BLaER1 treated with 17β-estradiol and CSF1 and Interleukin-3, amounts not matched to agents 10 nM and 100 nM (cell line): Measurements from ENCODE around the gene ASB4.
"Not testable (repeated sequence)": the region's sequence is repeated elsewhere in the genome, so short reads cannot be mapped to it uniquely, and the experiment has no call there.

ENCODE experiments used
- H3K27ac ChIP-seq, 11 experiments: shearing (Covaris generic); formaldehyde crosslinking; 2 replicates each; pipeline ENCODE4 v1.8.1; 2022
- H3K27me3 ChIP-seq, 11 experiments: shearing (Covaris generic); formaldehyde crosslinking; 2 replicates each; pipeline ENCODE4 v1.8.1; 2022
- H3K36me3 ChIP-seq, 11 experiments: shearing (Covaris generic); formaldehyde crosslinking; 2 replicates each; pipeline ENCODE4 v1.8.1; 2022
- H3K4me1 ChIP-seq, 10 experiments: shearing (Covaris generic); formaldehyde crosslinking; 2 replicates each; pipeline ENCODE4 v1.8.1; 2022
- H3K4me2 ChIP-seq, 11 experiments: shearing (Covaris generic); formaldehyde crosslinking; 2 replicates each; pipeline ENCODE4 v1.8.1; 2022
- H3K4me3 ChIP-seq, 10 experiments: shearing (Covaris generic); formaldehyde crosslinking; 2 replicates each; pipeline ENCODE4 v1.8.1; 2022
- H3K9ac ChIP-seq, 11 experiments: shearing (Covaris generic); formaldehyde crosslinking; 2 replicates each; pipeline ENCODE4 v1.8.1; 2022
- H3K9me3 ChIP-seq, 11 experiments: shearing (Covaris generic); formaldehyde crosslinking; replicated peaks in 1 of 11; 2 replicates each; pipeline ENCODE4 v1.8.1; 2022
- H4K20me1 ChIP-seq, 11 experiments: shearing (Covaris generic); formaldehyde crosslinking; 2 replicates each; pipeline ENCODE4 v1.8.1; 2022
- Cebpa-rat ChIP-seq, 11 experiments: shearing (Covaris generic); IDR thresholded peaks; 2 replicates each; pipeline ENCODE4 v1.8.1; 2022

The ASB4 gene

DNA sequence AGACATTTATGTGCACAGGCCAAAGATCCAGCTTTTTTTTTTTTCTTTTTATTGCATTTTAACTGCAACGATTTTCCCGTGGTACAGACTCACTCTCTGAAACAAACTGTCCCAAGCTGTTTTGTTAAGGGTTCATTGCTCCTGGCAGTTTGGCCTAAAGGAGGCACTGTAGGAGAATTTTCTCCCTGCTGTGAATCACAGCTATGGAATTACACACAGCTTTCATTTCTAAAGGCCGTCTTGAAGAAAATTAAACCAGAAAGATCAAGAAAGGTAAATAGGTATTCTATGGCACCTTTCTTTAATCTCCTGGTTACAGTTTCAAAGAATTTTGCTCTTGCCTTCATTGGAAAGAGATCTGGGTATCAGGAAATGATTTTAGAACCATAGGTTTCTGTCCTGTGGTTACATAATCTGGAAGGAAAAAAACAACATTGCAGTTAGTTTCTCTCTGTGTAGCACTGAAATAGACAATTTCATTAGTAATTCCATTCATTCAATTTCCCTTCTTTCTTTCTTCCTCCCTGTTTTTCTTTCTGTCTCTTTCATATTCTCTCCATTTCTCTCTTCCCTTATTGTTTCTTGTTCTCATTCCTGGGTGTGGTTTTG, 59.4 kb downstream of the ASB4 start:
- no peak overlapping the region for H3K9ac ChIP-seq
- H3K4me3 ChIP-seq, result no peak overlapping the region
- H3K4me2 ChIP-seq, result no peak overlapping the region; a peak in 1 of 22 replicates
- no peaks in the 10 kb centered on the region for H3K9me3 ChIP-seq
- H4K20me1 ChIP-seq, result no peaks in the 10 kb centered on the region
- H3K36me3 ChIP-seq, result no peaks in the 10 kb centered on the region
- no peak overlapping the region for H3K27ac ChIP-seq
- H3K4me1 ChIP-seq, result peaks cover 0 to 14% (median 0%) of the 10 kb centered on the region in 10 experiments; a peak in 3 of 20 replicates
- TF ChIP-seq Cebpa-rat (IDR thresholded peaks at IDR 0.05), result no peak
- no peaks in the 10 kb centered on the region for H3K27me3 ChIP-seq

DNA sequence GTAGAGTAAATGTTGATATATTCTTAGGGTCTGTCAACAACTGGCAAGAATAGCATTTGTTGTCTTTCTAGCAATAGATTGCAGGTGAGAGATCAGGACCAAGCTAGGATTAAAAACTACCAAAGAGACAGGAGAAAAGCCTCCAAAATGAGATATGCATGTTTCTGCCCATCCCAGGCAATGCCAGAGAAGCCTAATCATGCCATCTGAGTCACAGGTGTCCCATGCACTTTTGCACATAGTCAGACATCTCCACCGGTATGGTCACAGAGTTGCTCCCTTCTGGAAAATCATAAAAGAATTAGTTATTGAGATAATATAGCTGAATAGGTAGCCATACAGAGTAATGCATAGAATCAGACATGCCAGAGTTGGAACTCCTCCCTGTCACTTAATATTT, 59.9 kb downstream of the ASB4 start:
- no peak overlapping the region for H3K9ac ChIP-seq
- TF ChIP-seq Cebpa-rat (IDR thresholded peaks at IDR 0.05), result no peak
- H3K9me3 ChIP-seq, result no peaks in the 10 kb centered on the region
- H3K4me1 ChIP-seq, result peaks cover 0 to 19% (median 0%) of the 10 kb centered on the region in 10 experiments; a peak in 3 of 20 replicates
- no peaks in the 10 kb centered on the region for H3K36me3 ChIP-seq
- H4K20me1 ChIP-seq, result no peaks in the 10 kb centered on the region
- H3K27me3 ChIP-seq, result no peaks in the 10 kb centered on the region
- no peak overlapping the region for H3K4me3 ChIP-seq
- H3K27ac ChIP-seq, result no peak overlapping the region
- H3K4me2 ChIP-seq, result no peak overlapping the region; a peak in 1 of 22 replicates

- Histone ChIP-seq H3K9me3 (no peaks in the 10 kb centered on the region), H3K36me3 (no peaks in the 10 kb centered on the region), H3K4me2 (no peak overlapping the region), H3K4me3 (no peak overlapping the region), H4K20me1 (no peaks in the 10 kb centered on the region), H3K9ac (no peak overlapping the region), H3K4me1 (peaks cover 0 to 19% (median 0%) of the 10 kb centered on the region in 10 experiments; a peak in 3 of 20 replicates), H3K27me3 (no peaks in the 10 kb centered on the region), H3K27ac (no peak overlapping the region)
- no peak for TF ChIP-seq Cebpa-rat (IDR thresholded peaks at IDR 0.05)
Measured at GRCh38 chr7:95546647-95547046, 60.9 kb downstream of the ASB4 start.

DNA sequence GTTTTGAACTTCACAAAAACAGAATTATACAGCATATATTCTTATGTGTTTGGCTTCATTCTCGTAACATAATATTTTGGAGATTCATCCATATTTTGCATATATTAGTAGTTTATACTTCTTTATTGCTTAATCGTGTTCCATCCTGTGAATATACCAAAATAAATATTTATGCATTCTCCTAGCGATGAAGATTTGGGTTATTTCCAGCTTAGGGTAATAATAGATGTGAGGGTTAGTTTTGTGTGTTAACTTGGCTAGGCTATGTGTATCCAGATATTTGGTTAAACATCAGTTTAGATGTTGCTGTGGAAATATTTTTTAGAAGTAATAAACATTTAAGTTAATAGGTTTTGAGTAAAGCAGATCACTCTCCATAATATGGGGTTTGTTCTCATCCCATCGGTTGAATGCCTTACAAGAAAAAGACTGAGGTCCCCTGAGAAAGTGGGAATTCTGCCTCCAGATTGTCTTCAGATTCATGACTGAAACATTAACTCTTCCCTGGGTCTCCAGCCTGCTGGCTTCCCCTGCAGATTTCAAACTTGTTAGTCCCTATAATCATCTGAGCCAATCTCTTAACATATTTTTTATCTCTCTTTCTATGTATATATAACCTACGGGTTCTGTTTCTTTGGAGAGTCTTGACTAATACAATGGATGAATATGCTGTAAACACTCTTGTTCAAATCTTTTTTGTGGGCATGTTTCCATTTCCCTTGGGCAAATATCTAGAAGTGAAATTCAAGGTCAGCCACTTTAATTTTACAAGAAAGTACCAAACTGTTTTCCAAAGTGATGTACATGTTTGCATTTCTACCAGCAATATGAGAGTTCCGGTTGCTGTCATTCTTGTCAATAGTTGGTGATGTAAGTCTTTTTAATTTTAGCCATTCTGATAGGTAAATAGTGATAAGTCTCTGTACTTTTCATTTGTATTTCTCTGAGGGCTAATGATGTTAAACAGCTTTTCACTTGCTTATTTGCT, 61.9 kb downstream of the ASB4 start:
- no peak overlapping the region for H3K27ac ChIP-seq
- no peak overlapping the region for H3K4me2 ChIP-seq
- TF ChIP-seq Cebpa-rat (IDR thresholded peaks at IDR 0.05), result no peak
- H4K20me1 ChIP-seq, result no peaks in the 10 kb centered on the region
- no peak overlapping the region for H3K9ac ChIP-seq
- H3K27me3 ChIP-seq, result no peaks in the 10 kb centered on the region
- H3K36me3 ChIP-seq, result no peaks in the 10 kb centered on the region
- H3K9me3 ChIP-seq, result no peaks in the 10 kb centered on the region
- H3K4me1 ChIP-seq, result peaks cover 0 to 19% (median 0%) of the 10 kb centered on the region in 10 experiments; a peak in 3 of 20 replicates
- H3K4me3 ChIP-seq, result no peak overlapping the region

- H3K27ac ChIP-seq, result no peak overlapping the region
- TF ChIP-seq Cebpa-rat (IDR thresholded peaks at IDR 0.05), result no peak
- H3K4me1 ChIP-seq, result peaks cover 0 to 27% (median 0%) of the 10 kb centered on the region in 10 experiments; a peak in 3 of 20 replicates
- no peak overlapping the region for H3K4me3 ChIP-seq
- H3K4me2 ChIP-seq, result 0 out of 22 replicates have a peak overlapping the region, but pooled peaks of 2 of the 11 experiments have one; percentile 32 to 34
- H3K27me3 ChIP-seq, result no peaks in the 10 kb centered on the region
- no peaks in the 10 kb centered on the region for H4K20me1 ChIP-seq
- no peaks in the 10 kb centered on the region for H3K36me3 ChIP-seq
- H3K9ac ChIP-seq, result no peak overlapping the region
- no peaks in the 10 kb centered on the region for H3K9me3 ChIP-seq
Measured at GRCh38 chr7:95549818-95550529, 64.2 kb downstream of the ASB4 start.

DNA sequence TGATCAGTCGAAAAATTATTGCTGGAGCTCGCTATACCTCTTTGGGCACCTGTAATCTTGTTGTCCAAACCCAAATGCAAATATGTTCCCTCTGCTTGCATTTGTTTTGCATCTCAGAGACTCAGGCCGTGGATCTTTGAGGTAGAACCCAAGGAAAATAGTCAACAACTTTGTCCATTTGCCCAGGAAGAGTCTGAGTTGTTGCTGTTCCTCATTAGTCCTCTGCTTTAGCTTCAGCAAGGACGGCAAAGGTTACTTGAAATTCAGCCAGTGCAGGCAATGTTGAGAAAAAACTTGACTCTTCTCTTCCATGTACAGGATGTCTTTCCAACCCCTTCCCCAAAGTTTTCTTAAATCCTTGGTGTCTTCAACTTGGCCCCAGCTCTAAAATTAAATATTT, 64.8 kb downstream of the ASB4 start:
- H3K27ac ChIP-seq, result no peak overlapping the region
- H3K4me1 ChIP-seq, result peaks cover 0 to 21% (median 0%) of the 10 kb centered on the region in 10 experiments; a peak in 3 of 20 replicates
- H3K27me3 ChIP-seq, result no peaks in the 10 kb centered on the region
- H3K4me2 ChIP-seq, result 0 out of 22 replicates have a peak overlapping the region, but pooled peaks of 1 of the 11 experiments have one; percentile 3
- no peaks in the 10 kb centered on the region for H4K20me1 ChIP-seq
- H3K9me3 ChIP-seq, result no peaks in the 10 kb centered on the region
- H3K9ac ChIP-seq, result no peak overlapping the region
- no peak for TF ChIP-seq Cebpa-rat (IDR thresholded peaks at IDR 0.05)
- no peak overlapping the region for H3K4me3 ChIP-seq
- no peaks in the 10 kb centered on the region for H3K36me3 ChIP-seq

- not testable (repeated sequence) for H3K4me2 ChIP-seq, H3K9ac ChIP-seq, H3K9me3 ChIP-seq, H4K20me1 ChIP-seq, H3K27ac ChIP-seq, H3K27me3 ChIP-seq, H3K36me3 ChIP-seq, H3K4me3 ChIP-seq
- peaks cover 0 to 19% (median 0%) of the 10 kb centered on the region in 10 experiments; a peak in 3 of 20 replicates for H3K4me1 ChIP-seq
Measured at GRCh38 chr7:95552010-95552926, 66.5 kb downstream of the ASB4 start.

DNA sequence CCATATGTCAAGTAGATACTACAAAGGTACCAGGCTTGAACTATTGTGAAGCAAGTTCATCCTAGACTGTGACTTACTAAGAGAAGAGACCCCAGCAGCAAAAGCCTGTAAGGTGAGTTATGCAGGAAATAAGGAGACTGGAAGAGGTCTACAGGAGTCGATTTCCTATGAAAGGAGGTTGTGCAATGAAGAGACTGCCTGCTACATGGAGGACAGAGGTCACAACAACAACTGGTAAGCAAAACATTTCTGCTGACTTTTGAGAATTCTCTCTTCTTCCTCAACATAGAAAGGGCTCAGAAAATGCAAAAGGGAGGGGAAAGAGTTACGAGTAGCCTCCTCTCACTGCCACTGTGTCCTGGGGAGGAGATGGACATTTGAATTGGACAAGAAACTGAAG, 68.2 kb downstream of the ASB4 start:
- Histone ChIP-seq H3K9ac (no peak overlapping the region), H3K4me3 (no peak overlapping the region), H3K9me3 (no peaks in the 10 kb centered on the region), H3K36me3 (no peaks in the 10 kb centered on the region), H4K20me1 (no peaks in the 10 kb centered on the region), H3K27ac (no peak overlapping the region), H3K4me1 (peaks cover 0 to 19% (median 0%) of the 10 kb centered on the region in 10 experiments; a peak in 3 of 20 replicates), H3K27me3 (no peaks in the 10 kb centered on the region), H3K4me2 (0 out of 22 replicates have a peak overlapping the region, but pooled peaks of 2 of the 11 experiments have one; percentile 2 to 14)
- TF ChIP-seq Cebpa-rat (IDR thresholded peaks at IDR 0.05), result no peak
